Glomerular endothelial cell (primary cell): ENCODE data around the gene ABCB8. TPM values are rescaled to one million over a fixed set of nuclear protein-coding genes. Genes with fewer than 3 reads are reported as not detected.
"Not testable (repeated sequence)": the region's sequence is repeated elsewhere in the genome, so short reads cannot be mapped to it uniquely, and the experiment has no call there.

ENCODE experiments used
- DNase-seq: peaks from one replicate; pipeline ENCODE4 v3.0.0-alpha.2; 2011; ENCODE audit warnings: low read depth, low spot score; ENCODE audit errors: extremely low read depth
- total RNA-seq: library from RNA; depleted of rRNA; stranded (reverse); fragments of >200 nt; gene quantifications from 2 replicates; pipeline ENCODE4 v1.2.3, GENCODE V29; 2015

Gene ABCB8
- total RNA-seq, 1 donor from 2014 or later, result 47.5 TPM

DNA sequence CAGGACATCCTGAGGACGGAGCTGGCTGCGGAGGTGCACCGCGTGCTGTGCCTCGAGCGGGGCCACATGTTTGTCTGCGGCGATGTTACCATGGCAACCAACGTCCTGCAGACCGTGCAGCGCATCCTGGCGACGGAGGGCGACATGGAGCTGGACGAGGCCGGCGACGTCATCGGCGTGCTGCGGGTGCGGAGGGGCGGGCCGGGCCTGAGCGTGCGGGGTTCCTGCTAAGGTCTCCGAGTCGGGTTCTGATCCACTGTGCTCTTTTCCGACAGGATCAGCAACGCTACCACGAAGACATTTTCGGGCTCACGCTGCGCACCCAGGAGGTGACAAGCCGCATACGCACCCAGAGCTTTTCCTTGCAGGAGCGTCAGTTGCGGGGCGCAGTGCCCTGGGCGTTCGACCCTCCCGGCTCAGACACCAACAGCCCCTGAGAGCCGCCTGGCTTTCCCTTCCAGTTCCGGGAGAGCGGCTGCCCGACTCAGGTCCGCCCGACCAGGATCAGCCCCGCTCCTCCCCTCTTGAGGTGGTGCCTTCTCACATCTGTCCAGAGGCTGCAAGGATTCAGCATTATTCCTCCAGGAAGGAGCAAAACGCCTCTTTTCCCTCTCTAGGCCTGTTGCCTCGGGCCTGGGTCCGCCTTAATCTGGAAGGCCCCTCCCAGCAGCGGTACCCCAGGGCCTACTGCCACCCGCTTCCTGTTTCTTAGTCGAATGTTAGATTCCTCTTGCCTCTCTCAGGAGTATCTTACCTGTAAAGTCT lies 14.3 kb upstream of the ABCB8 start:
- DNase-seq, result no peak

GRCh38 chr7:151014950-151015349 lies 13.3 kb upstream of the ABCB8 start:
- DNase-seq, result no peak

DNA sequence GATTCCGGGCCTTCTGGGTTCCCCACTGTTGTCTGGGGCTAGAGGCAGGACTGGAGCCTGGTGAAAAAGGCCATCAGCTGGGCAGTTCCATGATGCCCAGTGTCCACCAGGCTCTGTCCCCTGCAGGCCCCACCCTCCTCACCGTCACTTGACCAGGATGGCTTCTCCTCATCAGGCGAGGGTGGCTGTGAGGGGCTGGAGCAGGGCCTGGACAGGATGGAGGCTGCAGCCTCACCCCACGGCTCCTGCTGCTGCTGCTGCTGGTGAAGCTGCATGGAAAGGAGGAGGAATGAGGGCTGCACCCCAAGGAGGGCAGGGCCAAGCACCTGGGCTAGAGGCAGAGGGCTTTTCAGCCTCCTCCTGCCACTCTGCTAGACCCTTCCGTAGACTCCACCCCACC lies 12.3 kb upstream of the ABCB8 start:
- no peak for DNase-seq

- DNase-seq, result no peak
These were observed 11.7 kb upstream of the ABCB8 start for GRCh38 chr7:151016505-151016904.

GRCh38 chr7:151016942-151017341 lies 11.3 kb upstream of the ABCB8 start:
- no peak for DNase-seq

GRCh38 chr7:151017370-151017952 lies 10.8 kb upstream of the ABCB8 start:
- no peak for DNase-seq

- no peak for DNase-seq
These were observed 10.3 kb upstream of the ABCB8 start for GRCh38 chr7:151017953-151018420.

GRCh38 chr7:151018421-151019129 lies 9.7 kb upstream of the ABCB8 start:
- no peak for DNase-seq

GRCh38 chr7:151019130-151019447 lies 9.2 kb upstream of the ABCB8 start:
- DNase-seq, result no peak

DNA sequence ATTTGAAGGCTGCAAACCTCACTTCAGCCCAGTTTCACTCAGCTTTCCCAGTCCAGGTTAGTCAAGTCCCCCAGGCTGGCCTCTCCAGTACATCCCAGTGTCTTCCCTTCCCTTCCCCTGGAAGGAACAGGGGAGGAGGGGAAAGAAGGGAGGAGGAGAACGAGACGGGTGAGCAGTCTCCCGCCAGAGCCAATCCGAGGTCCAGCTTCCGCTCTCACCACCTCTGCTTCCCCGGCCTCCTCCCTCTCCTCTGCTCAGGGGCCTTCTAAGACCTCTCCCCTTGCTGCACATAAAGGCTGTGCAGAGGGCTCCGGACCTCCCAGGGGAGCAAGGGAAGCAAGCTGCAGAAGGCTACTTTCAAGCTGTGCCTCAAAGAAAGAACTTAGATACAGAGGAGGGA lies 8.0 kb upstream of the ABCB8 start:
- DNase-seq, result no peak

- no peak for DNase-seq
These were observed 5.0 kb upstream of the ABCB8 start for GRCh38 chr7:151023232-151023631.

DNA sequence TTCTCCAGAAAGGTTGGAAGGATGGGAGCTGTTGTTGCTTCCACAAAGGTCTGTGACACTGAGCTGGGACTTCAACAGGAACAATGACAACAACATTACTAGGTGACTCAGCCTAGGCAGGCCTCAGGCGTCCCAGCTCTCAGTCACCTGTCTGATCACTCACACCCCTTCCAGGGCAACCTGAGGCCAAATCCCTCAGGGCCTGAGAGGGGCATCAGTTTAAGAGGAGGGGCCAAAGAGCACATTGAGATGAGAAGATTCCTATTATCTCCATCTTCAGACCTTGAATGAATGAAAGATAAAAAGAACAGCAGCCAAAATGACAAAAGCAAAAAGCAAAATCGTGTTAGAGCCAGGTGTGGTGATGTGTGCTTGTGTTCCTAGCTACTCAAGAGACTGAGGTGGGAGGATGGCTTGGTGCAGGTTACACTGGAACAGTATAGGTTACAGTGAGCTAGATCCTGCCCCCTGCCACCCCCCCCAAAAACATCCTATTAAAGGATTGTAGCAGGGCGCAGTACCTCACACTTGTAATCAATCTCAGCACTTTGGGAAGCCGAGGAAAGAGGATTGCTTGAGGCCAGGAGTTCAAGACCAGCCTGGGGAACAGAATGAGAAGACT lies 3.7 kb upstream of the ABCB8 start, which contains the start of gene ATG9B:
Gene ATG9B (minus strand): TSS at position 60 of the 622 bp plus-strand sequence. CDS start 71 bp downstream, outside the sequence.
- DNase-seq, result no peak

DNA sequence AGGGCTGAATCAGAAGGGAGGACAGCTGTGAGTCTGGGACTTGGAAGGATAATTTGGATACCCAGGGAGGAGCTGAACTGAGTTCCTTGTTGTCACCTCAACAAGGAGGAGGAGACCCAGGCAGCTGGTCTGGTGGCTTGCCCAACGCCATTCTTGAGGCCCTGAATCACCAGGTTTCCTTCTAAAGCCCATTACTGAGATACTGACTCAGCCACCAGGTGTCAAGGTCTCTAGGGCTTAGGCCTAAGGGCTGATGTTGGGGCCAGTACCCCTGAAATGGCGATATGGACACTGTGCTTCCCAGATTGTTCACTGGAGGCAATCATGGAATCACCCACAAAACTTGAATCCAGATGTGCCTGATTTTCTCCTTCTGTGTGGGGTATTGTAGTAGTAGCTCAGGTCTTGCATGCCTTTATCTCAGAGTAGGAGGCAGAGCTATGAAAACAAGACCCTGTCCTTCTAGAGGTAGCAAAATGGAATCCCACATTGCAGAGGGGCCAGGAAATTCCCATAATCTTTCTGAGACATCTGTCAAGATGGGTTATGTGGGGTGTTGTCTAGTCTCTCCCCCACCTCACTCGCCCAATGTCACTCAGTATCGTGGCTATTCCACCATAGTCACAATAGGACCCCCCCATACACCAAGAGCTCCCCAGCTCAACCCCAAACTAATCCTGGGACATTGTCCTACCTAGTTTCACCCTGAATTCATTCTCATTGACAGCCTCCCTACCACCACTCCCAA lies 2.2 kb upstream of the ABCB8 start:
- no peak for DNase-seq

GRCh38 chr7:151026771-151027727 lies 1.2 kb upstream of the ABCB8 start:
- not testable (repeated sequence) for DNase-seq

- DNase-seq, result not testable (repeated sequence)
These were observed 521 bp upstream of the ABCB8 start for GRCh38 chr7:151027728-151028130.

- no peak for DNase-seq
These were observed 775 bp downstream of the ABCB8 start for GRCh38 chr7:151028948-151029501.

- no peak for DNase-seq
These were observed 2.8 kb downstream of the ABCB8 start for GRCh38 chr7:151031011-151031410.

GRCh38 chr7:151032936-151033863 lies 5.0 kb downstream of the ABCB8 start:
- DNase-seq, result no peak
